Measurements from ENCODE around the gene OR2F1. TPM values are rescaled to one million over a fixed set of nuclear protein-coding genes. Genes with fewer than 3 reads are reported as not detected.

OR2F1 gene, protein sequence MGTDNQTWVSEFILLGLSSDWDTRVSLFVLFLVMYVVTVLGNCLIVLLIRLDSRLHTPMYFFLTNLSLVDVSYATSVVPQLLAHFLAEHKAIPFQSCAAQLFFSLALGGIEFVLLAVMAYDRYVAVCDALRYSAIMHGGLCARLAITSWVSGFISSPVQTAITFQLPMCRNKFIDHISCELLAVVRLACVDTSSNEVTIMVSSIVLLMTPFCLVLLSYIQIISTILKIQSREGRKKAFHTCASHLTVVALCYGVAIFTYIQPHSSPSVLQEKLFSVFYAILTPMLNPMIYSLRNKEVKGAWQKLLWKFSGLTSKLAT
- 0.11 TPM in 1 of 3 replicates, not detected in the others for total RNA-seq

DNA sequence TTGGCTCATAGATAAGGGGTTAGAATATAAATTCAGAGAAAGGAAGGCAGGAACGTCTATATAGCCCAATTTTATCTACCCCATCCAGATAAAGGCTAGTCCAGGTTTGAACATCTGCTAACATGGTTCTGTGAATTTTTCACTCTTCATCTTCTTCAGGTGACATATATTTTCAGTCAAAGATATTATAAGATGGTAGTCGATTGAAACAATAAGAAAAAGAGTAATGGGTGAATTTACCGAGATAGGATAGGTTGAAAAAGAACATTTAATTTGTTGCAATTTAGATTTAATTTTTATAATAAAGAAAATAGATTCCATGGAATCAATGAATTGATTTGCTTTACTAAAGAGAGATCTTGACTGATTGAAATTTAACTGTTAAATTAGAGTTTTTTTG, at the start of gene OR2F1:
Gene OR2F1, plus strand, starts transcription at position 301 of the 400 bp plus-strand sequence. CDS start 5,127 bp downstream, outside the sequence.
- no peak for DNase-seq (ENCODE audit: low spot score in 2 of 2, unreplicated experiment in 2 of 2)
- Mint-ChIP-seq H3K36me3 (no peaks in the 10 kb centered on the region), H3K27ac (no peak within 1 kb of the TSS), H3K4me1 (no peaks in the 10 kb centered on the region), H3K4me3 (no peak within 1 kb of the TSS), H3K9me3 (peaks cover 7% of the 10 kb centered on the region), H3K27me3 (ENCODE audit: low read depth) (peaks cover 26% of the 10 kb centered on the region)
- TF ChIP-seq, protein P1, sequence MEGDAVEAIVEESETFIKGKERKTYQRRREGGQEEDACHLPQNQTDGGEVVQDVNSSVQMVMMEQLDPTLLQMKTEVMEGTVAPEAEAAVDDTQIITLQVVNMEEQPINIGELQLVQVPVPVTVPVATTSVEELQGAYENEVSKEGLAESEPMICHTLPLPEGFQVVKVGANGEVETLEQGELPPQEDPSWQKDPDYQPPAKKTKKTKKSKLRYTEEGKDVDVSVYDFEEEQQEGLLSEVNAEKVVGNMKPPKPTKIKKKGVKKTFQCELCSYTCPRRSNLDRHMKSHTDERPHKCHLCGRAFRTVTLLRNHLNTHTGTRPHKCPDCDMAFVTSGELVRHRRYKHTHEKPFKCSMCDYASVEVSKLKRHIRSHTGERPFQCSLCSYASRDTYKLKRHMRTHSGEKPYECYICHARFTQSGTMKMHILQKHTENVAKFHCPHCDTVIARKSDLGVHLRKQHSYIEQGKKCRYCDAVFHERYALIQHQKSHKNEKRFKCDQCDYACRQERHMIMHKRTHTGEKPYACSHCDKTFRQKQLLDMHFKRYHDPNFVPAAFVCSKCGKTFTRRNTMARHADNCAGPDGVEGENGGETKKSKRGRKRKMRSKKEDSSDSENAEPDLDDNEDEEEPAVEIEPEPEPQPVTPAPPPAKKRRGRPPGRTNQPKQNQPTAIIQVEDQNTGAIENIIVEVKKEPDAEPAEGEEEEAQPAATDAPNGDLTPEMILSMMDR (IDR thresholded peaks at IDR 0.05; ENCODE audit: unreplicated experiment), result no peak

DNA sequence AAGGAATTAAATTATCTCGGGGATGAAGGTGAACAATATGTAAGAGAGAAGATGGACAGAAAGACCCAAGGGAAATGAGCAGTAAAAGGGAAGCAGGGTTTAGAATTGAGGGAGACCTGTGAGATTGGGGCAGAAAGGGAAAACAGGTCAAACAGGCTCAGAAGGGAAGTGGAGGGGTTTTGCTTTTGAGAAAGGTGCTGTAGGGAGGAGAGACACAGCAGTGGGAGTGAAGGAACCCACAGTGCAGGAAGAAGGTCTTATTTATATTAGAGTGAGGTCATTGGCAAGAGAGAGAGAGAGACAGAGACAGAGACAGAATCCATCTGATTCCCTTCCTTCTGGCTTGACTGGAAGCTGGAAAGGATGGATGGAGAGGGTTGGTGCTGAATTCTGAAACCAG, 49.1 kb upstream of the OR2F1 start:
- Mint-ChIP-seq H3K36me3 (no peaks in the 10 kb centered on the region), H3K9me3 (no peaks in the 10 kb centered on the region), H3K4me1 (peaks cover 37% of the 10 kb centered on the region), H3K27me3 (ENCODE audit: low read depth) (no peaks in the 10 kb centered on the region), H3K27ac (peak overlapping the region; percentile 44), H3K4me3 (no peak overlapping the region)
- TF ChIP-seq, protein P1 (IDR thresholded peaks at IDR 0.05; ENCODE audit: unreplicated experiment), result no peak
- DNase-seq (ENCODE audit: low spot score in 2 of 2, unreplicated experiment in 2 of 2), result no peak

DNA sequence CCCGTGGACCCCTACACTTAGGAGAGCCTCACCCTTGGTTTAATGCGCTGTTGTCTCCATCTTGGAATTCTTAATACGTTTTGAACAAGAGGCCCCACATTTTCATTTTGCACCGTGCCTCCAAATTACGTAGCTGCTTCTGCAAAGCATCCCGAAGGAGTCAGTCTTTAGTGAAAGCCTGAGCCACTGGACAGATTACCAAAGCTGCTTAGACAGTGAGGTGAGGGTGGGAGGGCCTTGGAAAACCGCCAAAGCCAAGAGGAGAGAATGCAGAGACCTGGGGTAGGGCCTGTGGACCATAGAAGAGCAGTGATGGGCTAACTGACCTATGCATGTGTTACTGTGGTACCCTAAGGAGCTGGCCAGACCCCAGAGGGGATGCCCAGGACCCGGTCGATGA, 48.5 kb upstream of the OR2F1 start:
- TF ChIP-seq, protein P1 (IDR thresholded peaks at IDR 0.05; ENCODE audit: unreplicated experiment), result no peak
- H3K36me3 Mint-ChIP-seq, result no peaks in the 10 kb centered on the region
- no peak overlapping the region for H3K27ac Mint-ChIP-seq
- no peak overlapping the region for H3K4me3 Mint-ChIP-seq
- peaks cover 31% of the 10 kb centered on the region for H3K4me1 Mint-ChIP-seq
- no peak for DNase-seq (ENCODE audit: low spot score in 2 of 2, unreplicated experiment in 2 of 2)
- H3K9me3 Mint-ChIP-seq, result no peaks in the 10 kb centered on the region
- no peaks in the 10 kb centered on the region for H3K27me3 Mint-ChIP-seq (ENCODE audit: low read depth)

DNA sequence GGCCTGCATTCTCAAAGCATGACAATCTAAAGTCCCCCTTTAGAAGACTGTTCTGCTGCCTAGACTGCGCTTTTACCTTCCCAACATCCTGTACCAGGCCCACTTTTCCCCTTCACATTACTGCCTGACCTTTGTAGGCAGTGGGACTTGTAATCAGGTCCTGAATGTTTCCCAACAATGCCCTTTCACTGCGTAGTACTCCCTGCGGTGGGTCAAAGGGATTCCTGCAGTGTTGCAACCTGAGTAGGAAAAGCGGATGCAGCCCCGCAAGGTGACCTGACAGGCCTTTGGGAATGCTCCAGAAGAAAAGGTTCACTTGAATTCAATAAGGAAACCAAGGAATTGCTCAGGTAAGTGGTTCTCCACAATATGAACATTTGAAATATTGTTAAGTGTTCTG, 47.7 kb upstream of the OR2F1 start:
- H3K27ac Mint-ChIP-seq, result no peak overlapping the region
- H3K4me3 Mint-ChIP-seq, result no peak overlapping the region
- no peaks in the 10 kb centered on the region for H3K9me3 Mint-ChIP-seq
- H3K4me1 Mint-ChIP-seq, result peaks cover 29% of the 10 kb centered on the region
- DNase-seq (ENCODE audit: low spot score in 2 of 2, unreplicated experiment in 2 of 2), result no peak
- TF ChIP-seq, protein P1 (IDR thresholded peaks at IDR 0.05; ENCODE audit: unreplicated experiment), result no peak
- H3K36me3 Mint-ChIP-seq, result no peaks in the 10 kb centered on the region
- H3K27me3 Mint-ChIP-seq (ENCODE audit: low read depth), result no peaks in the 10 kb centered on the region

DNA sequence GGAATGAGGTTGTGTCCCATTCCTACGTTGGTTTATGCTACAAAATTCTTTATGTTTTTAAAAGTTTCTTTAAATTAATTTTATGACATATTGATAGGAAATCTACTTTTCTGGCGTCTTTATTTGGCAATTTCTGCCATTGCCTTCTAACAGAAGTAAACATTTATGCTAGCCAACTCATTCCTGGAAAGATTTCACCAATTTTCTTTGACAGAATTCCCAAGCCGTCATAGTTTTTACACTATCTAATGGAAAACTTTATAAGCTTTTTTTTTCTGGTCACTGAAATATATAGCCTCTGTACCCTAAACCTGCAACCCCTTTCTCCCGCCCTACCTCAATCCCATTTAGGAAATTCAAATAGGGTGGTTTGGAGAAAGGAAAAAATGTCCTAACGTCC, 46.5 kb upstream of the OR2F1 start:
- H3K4me3 Mint-ChIP-seq, result no peak overlapping the region
- no peaks in the 10 kb centered on the region for H3K36me3 Mint-ChIP-seq
- peaks cover 27% of the 10 kb centered on the region for H3K4me1 Mint-ChIP-seq
- no peaks in the 10 kb centered on the region for H3K27me3 Mint-ChIP-seq (ENCODE audit: low read depth)
- no peak overlapping the region for H3K27ac Mint-ChIP-seq
- no peak for DNase-seq (ENCODE audit: low spot score in 2 of 2, unreplicated experiment in 2 of 2)
- no peaks in the 10 kb centered on the region for H3K9me3 Mint-ChIP-seq
- TF ChIP-seq, protein P1 (IDR thresholded peaks at IDR 0.05; ENCODE audit: unreplicated experiment), result no peak
